Fibroblast of lung (primary cell): ENCODE data around the gene PRKAG3.

Source experiments
- CTCF ChIP-seq, 2 donors: IDR thresholded peaks in 1 of 2; conservative IDR thresholded peaks in 1 of 2; 1 replicate in 1 of 2; 2 replicates in 1 of 2; pipeline ENCODE4 v1.5.1; 2011 to 2012; ENCODE audit warnings: low read length in 2 of 2, control low read depth in 1 of 2, inconsistent platforms in 1 of 2, low read depth in 1 of 2, mild to moderate bottlenecking in 1 of 2
- EZH2 ChIP-seq: IDR thresholded peaks from 2 replicates; pipeline ENCODE4 v1.5.1; 2012; ENCODE audit warnings: low read length, control low read depth, mild to moderate bottlenecking; ENCODE audit errors: missing control alignments

GRCh38 chr2:218870984-218871344 lies 39.4 kb upstream of the PRKAG3 start:
- no peak for TF ChIP-seq CTCF (conservative IDR thresholded peaks at IDR 0.05 in 1 of 2, IDR thresholded peaks at IDR 0.05 in 1 of 2; ENCODE audit: low read depth in 1 of 2, low read length in 2 of 2)
- TF ChIP-seq EZH2: no peak
